Duodenal mucosa (tissue), 2 donors: ENCODE data around the gene LRFN4.

Experiments used
- H3K27ac ChIP-seq: one replicate; pipeline ENCODE4 v1.7.0; 2013; ENCODE audit warnings: low read depth, low read length
- H3K27me3 ChIP-seq, 2 donors: one replicate each; pipeline ENCODE4 v1.7.0; 2013; ENCODE audit warnings: low read length in 2 of 2, control low read depth in 1 of 2; ENCODE audit not compliant: insufficient read depth in 2 of 2, control insufficient read depth in 1 of 2
- H3K36me3 ChIP-seq, 2 donors: one replicate each; pipeline ENCODE4 v1.7.0; 2013; ENCODE audit warnings: low read length in 2 of 2, control low read depth in 1 of 2; ENCODE audit not compliant: insufficient read depth in 2 of 2, control insufficient read depth in 1 of 2
- H3K4me1 ChIP-seq, 2 donors: one replicate each; pipeline ENCODE4 v1.7.0; 2013; ENCODE audit warnings: low read length in 2 of 2, control low read depth in 1 of 2; ENCODE audit not compliant: insufficient read depth in 2 of 2, control insufficient read depth in 1 of 2
- H3K4me3 ChIP-seq, 2 donors: one replicate each; pipeline ENCODE4 v1.7.0; 2013; ENCODE audit warnings: low read length in 2 of 2, low read depth in 1 of 2
- H3K9ac ChIP-seq, 2 donors: one replicate each; pipeline ENCODE4 v1.7.0; 2013; ENCODE audit warnings: low read length in 2 of 2, low read depth in 1 of 2
- H3K9me3 ChIP-seq, 2 donors: one replicate each; pipeline ENCODE4 v1.7.0; 2013; ENCODE audit warnings: low read length in 2 of 2, control low read depth in 1 of 2; ENCODE audit not compliant: control insufficient read depth in 1 of 2

The LRFN4 gene

GRCh38 chr11:66851698-66852465, 5.0 kb upstream of the LRFN4 start:
- no peak overlapping the region for H3K9ac ChIP-seq
- H3K9me3 ChIP-seq = no peaks in the 10 kb centered on the region
- peaks cover 5 to 9% of the 10 kb centered on the region in 2 donors for H3K4me1 ChIP-seq
- H3K36me3 ChIP-seq = peaks cover 0 to 15% of the 10 kb centered on the region in 2 donors
- H3K27ac ChIP-seq = no peak overlapping the region
- H3K4me3 ChIP-seq = no peak overlapping the region
- H3K27me3 ChIP-seq = no peaks in the 10 kb centered on the region

DNA sequence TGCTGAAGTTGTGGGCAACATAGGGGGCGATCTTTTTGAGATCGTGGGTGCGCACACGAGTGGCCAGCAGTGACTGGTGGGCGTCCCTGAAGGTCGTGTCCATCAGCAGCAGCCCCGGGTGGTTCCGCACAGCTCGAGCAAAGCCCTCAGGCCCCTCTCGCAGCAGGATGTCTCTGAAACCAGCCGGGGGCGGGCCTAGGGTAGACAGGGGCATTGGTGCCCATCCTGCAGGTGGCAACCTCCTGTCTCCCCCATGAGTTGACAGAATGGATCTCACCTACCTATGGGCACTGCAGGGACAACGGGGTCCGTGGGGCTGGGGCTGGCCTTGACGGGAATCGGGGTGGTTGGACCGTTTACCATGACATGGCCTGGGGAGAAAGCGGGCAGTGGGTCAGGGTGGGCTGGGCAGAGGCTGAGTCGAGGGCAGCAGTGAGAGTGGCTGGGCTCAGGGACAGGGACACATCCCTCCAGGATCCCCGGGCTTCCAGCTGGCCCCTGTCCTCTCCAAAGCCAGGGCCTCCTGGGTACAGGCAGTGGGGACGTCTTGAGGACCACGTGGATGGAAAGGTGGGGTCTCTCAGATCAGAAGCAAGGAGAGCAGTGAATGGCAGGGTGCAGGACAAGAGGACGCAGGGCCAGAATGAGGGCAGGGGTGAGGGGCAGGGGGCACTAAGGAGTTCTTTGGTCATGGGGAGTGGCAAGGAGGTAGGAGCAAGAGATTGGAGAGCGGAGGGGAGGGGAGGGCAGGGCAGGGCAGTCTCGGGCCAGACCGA, 4.2 kb upstream of the LRFN4 start:
- Histone ChIP-seq H3K9ac (no peak overlapping the region), H3K27me3 (no peaks in the 10 kb centered on the region), H3K36me3 (peaks cover 0 to 11% of the 10 kb centered on the region in 2 donors)

DNA sequence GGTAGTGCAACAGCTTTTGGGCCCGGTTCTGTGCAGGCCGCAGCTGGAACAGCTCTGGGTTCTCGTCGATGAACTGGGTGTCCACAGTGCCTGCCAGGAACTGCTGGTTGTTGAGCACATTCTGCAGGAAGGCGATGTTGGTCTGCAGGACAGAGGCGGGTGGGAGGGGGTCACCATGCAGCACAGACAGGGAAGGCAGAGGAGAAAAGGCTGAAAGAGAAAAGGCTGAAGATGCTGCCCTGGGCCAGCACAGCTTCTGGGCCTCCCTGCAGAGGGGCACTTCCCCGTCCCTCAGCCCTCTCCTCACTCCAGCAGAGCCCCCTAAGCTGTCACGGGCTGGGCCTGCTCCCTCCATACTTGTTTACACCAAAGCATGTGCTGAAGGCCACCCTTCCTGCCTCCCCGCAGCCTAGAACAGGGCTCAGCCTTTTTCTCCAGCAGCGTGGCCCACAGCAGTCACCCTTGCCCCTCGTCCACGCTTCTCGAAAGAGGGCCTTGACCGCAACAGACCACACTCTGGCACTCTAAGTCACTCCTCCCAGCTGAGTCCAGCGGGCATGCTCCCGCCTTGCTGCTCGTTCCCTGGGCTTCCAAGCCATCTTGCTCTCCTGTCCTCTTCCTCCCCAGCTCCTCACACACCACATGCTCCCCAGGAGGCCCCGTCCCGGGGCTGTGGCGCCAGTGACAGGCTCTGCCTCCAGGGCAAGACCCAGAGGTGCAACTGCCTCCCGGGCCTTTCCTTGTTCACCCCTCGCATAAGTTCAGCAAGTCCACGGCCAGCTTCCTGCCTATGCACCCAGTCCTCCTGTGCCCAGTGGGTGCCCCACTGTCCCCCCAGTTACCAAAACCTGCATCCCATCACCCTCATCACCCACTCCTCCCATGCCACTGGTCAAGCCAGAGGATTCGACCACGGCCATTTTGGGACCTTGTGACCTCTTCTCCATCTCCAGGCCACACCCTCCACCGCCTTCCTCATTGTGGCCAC, 3.3 kb upstream of the LRFN4 start:
- peaks cover 0 to 4% of the 10 kb centered on the region in 2 donors for H3K36me3 ChIP-seq
- no peaks in the 10 kb centered on the region for H3K27me3 ChIP-seq
- no peak overlapping the region for H3K27ac ChIP-seq
- H3K4me3 ChIP-seq = no peak overlapping the region
- peaks cover 5 to 9% of the 10 kb centered on the region in 2 donors for H3K4me1 ChIP-seq
- no peak overlapping the region for H3K9ac ChIP-seq
- H3K9me3 ChIP-seq = no peaks in the 10 kb centered on the region

More for the DNA sequence above, 4.2 kb upstream of the LRFN4 start:
- peaks cover 5 to 9% of the 10 kb centered on the region in 2 donors for H3K4me1 ChIP-seq
- H3K4me3 ChIP-seq = no peak overlapping the region
- no peak overlapping the region for H3K27ac ChIP-seq
- no peaks in the 10 kb centered on the region for H3K9me3 ChIP-seq

GRCh38 chr11:66854231-66854661, 2.6 kb upstream of the LRFN4 start:
- Histone ChIP-seq H3K4me1 (peaks cover 5 to 9% of the 10 kb centered on the region in 2 donors), H3K9ac (no peak overlapping the region), H3K9me3 (no peaks in the 10 kb centered on the region), H3K4me3 (no peak overlapping the region), H3K27ac (no peak overlapping the region), H3K36me3 (no peaks in the 10 kb centered on the region), H3K27me3 (no peaks in the 10 kb centered on the region)

- Histone ChIP-seq H3K27me3 (no peaks in the 10 kb centered on the region), H3K9me3 (no peaks in the 10 kb centered on the region), H3K4me3 (no peak overlapping the region), H3K27ac (no peak overlapping the region), H3K36me3 (no peaks in the 10 kb centered on the region), H3K9ac (no peak overlapping the region), H3K4me1 (peaks cover 5 to 9% of the 10 kb centered on the region in 2 donors)
Observed at GRCh38 chr11:66854729-66855211, 2.1 kb upstream of the LRFN4 start.

DNA sequence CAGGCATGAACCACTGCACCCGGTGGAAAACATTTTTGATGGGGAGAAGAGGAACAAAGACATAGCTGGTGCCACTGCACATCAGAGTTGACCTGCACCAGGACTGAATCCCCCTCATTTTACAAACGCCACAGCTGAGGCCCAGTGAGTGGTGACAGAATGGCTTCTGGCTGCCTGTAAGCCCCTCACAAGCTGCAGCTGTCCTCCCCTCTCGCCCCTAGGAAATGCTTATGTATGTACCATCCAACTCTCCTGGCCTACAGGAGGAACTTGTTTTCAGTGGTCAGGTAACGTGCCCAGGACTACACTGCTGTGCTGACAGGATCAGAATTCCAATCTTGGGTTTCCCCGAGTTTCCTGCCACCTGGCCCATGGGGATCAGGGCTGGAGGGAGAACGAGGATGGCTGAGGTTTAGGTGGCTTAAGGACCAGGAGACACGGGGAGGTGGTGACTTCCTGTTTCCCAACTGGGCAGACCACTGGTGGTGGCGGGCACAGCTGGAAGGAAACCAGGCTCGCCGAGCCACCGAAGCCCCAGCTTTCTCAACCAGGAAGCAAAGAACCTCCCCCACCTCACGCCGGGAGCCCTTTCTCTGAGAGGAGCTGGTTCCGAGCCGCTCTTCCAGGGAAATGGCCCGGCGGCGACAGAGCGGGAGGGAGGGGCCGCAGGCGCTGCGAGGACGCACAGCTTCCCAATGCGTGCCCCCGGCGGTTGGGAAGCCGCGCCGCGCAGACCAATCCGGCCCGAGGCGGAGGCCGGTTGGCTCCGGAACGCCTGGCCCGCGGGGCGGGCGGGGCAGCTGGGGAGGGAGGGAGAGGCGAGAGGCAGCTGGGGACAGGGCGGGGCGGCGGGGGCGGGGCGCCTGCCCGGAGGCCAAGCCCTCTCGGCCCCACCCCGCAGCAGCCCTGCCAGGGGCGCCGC, 1.0 kb upstream of the LRFN4 start:
- H3K4me1 ChIP-seq = peaks cover 5 to 9% of the 10 kb centered on the region in 2 donors
- peak overlapping the region; percentile 82 to 85 for H3K4me3 ChIP-seq
- peak overlapping the region; percentile 97 to 99 for H3K9ac ChIP-seq
- H3K27ac ChIP-seq = peak overlapping the region; percentile 65
- H3K36me3 ChIP-seq = no peaks in the 10 kb centered on the region
- H3K27me3 ChIP-seq = no peaks in the 10 kb centered on the region
- no peaks in the 10 kb centered on the region for H3K9me3 ChIP-seq

DNA sequence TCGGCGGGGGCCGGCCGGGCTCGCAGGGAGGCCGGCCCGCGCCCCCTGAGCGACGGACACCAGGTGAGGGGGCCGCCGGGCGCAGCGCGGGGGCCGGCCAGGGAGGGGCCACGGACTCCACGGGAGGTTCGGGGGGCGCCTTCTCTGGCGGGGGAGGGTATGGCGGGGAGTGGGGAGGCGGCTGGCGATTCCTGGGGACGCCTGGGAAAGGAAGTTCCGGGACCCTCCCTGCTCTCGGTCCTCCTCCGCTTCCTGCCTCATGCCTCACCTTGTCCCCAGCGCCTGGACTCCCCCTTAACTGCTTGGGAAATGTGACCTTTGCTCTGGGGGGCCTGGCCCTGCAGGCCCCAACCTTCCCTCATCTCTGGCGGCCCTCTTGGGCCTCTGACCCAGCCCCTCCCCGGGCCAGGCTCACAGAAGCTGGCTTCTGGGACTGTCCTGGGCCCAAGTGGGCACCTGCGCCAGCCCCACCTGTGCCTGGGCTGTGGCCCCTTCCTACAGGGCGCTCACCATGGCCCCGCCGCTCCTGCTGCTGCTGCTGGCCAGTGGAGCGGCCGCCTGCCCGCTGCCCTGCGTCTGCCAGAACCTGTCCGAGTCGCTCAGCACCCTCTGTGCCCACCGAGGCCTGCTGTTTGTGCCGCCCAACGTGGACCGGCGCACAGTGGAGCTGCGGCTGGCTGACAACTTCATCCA, 516 bp downstream of the LRFN4 start:
- no peaks in the 10 kb centered on the region for H3K27me3 ChIP-seq
- no peaks in the 10 kb centered on the region for H3K9me3 ChIP-seq
- H3K4me3 ChIP-seq = no peak overlapping the region
- H3K9ac ChIP-seq = no peak overlapping the region
- no peak overlapping the region for H3K27ac ChIP-seq
- H3K36me3 ChIP-seq = no peaks in the 10 kb centered on the region
- peaks cover 5 to 9% of the 10 kb centered on the region in 2 donors for H3K4me1 ChIP-seq

DNA sequence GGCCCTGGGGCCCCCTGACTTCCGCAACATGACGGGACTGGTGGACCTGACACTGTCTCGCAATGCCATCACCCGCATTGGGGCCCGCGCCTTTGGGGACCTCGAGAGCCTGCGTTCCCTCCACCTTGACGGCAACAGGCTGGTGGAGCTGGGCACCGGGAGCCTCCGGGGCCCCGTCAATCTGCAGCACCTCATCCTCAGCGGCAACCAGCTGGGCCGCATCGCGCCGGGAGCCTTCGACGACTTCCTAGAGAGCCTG, 992 bp downstream of the LRFN4 start:
- Histone ChIP-seq H3K4me3 (no peak overlapping the region), H3K27ac (no peak overlapping the region), H3K9ac (no peak overlapping the region), H3K27me3 (no peaks in the 10 kb centered on the region), H3K36me3 (no peaks in the 10 kb centered on the region), H3K4me1 (peaks cover 5 to 9% of the 10 kb centered on the region in 2 donors), H3K9me3 (no peaks in the 10 kb centered on the region)
